HG02870 (cell line): ENCODE measurements around the gene ZCCHC14.
"Not testable (repeated sequence)": the region's sequence is repeated elsewhere in the genome, so short reads cannot be mapped to it uniquely, and the experiment has no call there.

ENCODE experiments used
- ATAC-seq: cut with Tn5 transposase; IDR thresholded peaks from one replicate; pipeline ENCODE4 v1.9.1; 2021; ENCODE audit warnings: mild to moderate bottlenecking, moderate library complexity; ENCODE audit not compliant: unreplicated experiment

The ZCCHC14 gene

GRCh38 chr16:87368029-87368770 is 124.6 kb downstream of the ZCCHC14 start:
- ATAC-seq, result no peak

- ATAC-seq, result no peak
Measured at GRCh38 chr16:87367529-87367928, 125.3 kb downstream of the ZCCHC14 start.

- no peak for ATAC-seq
Measured at GRCh38 chr16:87366930-87367329, 125.9 kb downstream of the ZCCHC14 start.

GRCh38 chr16:87366288-87366687 is 126.5 kb downstream of the ZCCHC14 start:
- ATAC-seq, result no peak

- no peak for ATAC-seq
Measured at GRCh38 chr16:87365021-87365713, 127.7 kb downstream of the ZCCHC14 start.

DNA sequence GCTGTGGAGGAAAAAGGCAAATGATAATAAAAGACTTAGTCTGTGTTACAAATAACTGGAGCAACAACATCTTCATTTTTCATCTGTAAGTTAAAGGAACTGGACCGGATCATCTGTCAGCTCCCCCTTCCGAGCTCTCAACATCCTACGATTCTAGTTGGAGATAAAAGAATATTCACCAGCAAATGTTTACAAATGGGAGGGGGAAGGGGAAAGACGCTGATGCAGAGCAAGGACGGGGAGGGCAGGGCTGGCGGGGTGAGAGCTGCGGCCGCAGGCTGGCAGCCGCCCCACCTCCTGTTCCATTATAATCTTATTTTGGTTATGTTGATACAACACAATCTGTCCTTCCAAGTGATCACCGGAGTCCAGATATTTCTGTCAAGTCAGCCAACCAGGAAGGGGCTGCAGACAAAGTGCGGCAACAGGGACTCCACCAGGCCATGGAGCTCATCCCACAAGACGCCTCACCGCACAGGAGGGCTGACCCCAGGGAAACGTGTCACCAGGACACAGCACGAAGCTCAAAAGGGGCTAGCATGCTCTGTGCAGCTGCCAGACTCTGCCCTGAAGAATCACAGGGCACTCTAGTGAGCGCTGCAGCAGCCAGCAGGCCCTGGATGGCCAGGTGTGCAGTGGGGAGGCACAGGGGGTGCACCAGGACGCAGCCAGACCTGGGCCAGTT is 128.9 kb downstream of the ZCCHC14 start:
- ATAC-seq, result no peak

DNA sequence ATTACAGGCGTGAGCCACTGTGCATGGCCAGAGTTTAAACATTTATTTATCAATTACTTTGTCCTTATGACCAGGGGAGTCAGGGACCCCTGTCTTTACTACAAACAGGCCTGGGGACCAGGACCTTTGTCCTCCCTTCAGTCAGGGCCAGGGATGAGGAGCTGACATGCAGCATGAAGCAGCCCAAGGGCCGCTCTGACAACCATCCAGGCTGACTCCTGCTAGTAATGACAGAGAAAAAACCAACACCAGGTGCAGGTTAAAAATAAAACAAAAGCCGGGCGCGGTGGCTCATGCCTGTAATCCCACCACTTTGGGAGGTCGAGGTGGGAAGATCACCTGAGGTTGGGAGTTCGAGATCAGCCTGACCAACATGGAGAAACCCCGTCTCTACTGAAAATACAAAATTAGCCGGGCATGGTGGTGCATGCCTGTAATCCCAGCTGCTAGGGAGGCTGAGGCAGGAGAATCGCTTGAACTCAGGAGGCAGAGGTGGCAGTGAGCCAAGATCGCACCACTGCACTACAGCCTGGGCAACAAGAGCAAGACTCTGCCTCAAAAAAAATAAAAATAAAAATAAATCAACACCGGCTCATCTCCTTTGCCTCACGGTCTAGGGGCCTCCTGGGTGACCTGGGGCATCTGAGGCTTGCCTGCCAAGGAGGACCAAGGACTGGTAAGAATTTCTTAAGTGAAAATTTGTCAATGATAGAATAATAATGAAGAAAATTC is 129.8 kb downstream of the ZCCHC14 start:
- not testable (repeated sequence) for ATAC-seq

- no peak for ATAC-seq
Measured at GRCh38 chr16:87361916-87362619, 130.8 kb downstream of the ZCCHC14 start.

DNA sequence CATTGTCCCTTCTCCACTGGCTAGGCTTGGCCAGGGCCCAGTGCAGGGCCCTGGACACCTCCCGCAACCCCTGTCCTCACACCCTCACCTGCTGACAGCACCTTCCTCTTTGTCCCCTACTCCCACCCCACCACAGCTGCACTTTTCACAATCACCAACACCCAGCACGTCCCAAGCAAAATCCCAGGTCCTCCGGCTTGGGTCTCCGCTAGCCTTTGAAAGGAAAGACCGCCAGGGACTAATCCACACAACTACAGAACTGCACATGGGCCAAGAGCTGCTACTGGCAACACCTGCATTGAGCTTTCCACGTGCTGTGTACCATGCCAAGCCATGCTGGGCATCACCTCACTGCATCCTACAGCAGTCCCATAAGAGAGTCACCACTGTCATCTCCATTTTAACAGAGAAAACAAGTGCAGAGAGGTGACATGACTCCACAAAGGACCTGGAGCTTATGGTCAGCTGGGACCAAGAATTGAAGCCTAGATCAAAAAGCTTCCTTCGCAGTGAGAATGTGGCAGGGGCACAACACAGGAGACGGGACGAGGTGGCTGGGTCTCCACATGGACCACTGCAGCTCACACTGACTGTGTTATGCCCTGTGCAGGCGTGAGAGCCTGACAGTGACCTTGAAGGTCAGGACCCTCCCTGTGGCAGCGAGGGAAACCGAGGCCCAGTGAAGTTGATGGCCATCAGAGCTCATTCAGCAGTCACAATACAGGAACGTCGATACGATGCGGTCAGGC is 131.8 kb downstream of the ZCCHC14 start:
- ATAC-seq, result no peak

DNA sequence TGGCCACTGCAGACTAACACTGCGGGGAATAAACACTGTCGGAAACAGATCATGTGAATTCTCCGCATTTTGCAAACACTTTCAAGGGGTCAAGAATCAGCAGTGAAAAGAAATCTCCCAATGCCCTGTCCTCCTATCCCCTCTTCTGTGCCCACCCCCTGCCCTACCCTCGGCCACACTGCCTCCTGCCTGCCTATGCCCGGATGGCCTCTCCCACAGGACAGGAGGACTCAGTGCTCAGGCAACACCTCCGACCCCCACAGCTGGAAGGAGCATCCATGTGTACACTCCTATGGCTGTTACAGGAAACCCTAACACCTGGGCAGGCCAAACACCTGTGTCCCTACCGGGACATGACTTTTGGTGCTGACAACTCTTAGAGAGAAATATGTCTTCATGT is 133.7 kb downstream of the ZCCHC14 start:
- no peak for ATAC-seq

DNA sequence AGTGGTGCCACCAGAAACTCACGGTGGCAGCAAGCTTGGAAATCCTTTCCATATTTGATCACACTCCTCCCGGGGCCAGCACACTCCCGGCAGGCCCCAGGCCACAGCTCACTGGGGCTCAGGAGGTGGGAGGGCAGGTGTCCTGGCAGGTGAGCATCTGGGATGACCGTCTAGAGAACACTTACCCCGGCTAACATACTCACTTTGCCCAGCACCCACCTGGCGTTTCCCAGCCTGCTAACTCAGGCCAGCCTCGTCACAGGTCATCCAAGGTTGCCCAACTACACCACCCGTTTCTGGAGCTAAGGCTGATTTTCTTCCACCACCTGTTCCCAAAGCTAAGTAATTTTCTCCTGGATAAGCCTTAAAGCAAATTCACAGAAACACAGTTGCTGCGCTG is 134.1 kb downstream of the ZCCHC14 start:
- ATAC-seq, result no peak

DNA sequence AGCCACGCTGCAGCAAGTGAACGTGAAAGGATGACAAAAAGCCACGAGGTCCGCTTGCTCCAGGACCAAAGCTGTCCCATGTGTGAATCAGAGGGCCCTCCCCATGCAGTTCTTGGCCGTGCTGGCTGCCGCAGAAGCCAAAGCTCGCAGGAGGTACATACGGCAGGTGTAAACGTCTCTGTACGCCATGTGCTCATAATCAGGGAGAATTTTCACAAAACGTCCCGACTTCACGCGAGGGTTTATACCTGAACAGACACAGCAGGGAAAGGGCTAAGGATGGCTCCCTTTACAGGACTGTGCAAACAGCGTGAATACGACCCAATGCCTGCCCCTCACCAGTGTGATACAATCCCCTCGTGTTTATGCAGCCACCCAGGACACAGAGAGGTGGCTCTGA is 134.6 kb downstream of the ZCCHC14 start:
- no peak for ATAC-seq

GRCh38 chr16:87356491-87356853 is 136.4 kb downstream of the ZCCHC14 start:
- ATAC-seq, result no peak
